NK-92 (cell line): ENCODE results near the gene SERPINA12.
"Not testable (repeated sequence)": the region's sequence is repeated elsewhere in the genome, so short reads cannot be mapped to it uniquely, and the experiment has no call there.

Experiments used
- DNase-seq: peaks from one replicate; lab custom pipeline; 2025; ENCODE audit not compliant: unreplicated experiment; lab: John Stamatoyannopoulos, UW

Gene SERPINA12

GRCh38 chr14:94538070-94538740 is 28.9 kb upstream of the SERPINA12 start:
- DNase-seq, result no peak

GRCh38 chr14:94536836-94537235 is 27.6 kb upstream of the SERPINA12 start:
- DNase-seq, result no peak

DNA sequence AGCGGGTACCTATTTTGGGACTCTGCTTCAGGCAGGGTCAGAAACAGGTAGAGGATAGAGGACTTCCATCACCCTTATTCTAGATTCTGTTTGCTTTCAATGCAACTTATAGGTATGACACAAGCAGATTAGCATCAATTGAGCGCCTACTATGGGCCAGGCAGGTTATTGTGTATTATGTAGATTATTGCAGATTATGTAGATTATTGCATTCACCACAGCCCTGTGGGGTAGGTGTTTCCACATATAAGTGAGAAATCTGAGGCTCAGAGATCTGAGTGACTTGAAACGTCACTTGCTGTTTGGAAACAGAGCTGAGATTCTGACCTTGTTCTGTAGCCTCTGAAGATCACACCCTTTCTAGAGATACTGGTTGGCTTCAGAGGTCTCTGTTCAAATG is 26.2 kb upstream of the SERPINA12 start:
- no peak for DNase-seq

GRCh38 chr14:94532447-94532846 is 23.2 kb upstream of the SERPINA12 start:
- DNase-seq, result no peak

DNA sequence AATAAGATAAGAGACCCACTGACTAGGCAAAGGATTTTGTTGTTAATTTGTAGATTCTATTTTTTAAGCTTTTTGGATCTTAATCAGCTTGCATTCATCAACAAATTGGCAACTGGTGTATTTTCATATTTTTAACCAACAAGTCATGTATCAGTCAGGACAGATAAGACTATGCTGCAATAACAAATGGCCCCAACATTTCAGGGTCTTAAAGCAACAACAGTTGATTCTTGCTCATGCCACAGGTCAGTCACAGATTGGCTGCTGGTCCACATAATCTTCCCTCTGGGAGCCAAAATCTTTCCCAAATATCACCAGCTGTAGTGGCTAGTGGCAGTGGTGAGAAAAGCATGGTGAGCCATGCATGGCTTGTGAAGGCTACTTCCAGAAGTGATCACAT is 21.9 kb upstream of the SERPINA12 start:
- DNase-seq, result no peak

DNA sequence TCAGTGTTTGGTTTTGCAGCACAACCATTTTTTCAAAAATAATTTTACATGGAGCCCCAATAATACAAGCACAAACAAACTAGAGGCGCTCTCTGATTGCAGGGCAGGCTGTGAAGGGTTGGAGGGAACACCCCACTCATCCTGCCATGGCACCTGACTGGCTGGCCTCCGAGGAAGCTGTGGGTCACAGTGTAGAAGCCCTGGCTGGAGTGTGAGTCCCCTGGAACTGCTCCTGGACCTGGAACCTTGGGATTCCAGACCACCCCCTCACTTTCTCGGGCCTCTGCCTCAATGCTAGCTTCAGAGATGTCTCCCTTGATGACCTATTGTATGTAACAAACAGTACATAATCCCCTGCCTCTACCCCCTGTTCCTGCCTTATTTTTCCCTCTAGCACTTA is 14.8 kb upstream of the SERPINA12 start:
- DNase-seq, result no peak

GRCh38 chr14:94523265-94523664 is 14.0 kb upstream of the SERPINA12 start:
- no peak for DNase-seq

DNA sequence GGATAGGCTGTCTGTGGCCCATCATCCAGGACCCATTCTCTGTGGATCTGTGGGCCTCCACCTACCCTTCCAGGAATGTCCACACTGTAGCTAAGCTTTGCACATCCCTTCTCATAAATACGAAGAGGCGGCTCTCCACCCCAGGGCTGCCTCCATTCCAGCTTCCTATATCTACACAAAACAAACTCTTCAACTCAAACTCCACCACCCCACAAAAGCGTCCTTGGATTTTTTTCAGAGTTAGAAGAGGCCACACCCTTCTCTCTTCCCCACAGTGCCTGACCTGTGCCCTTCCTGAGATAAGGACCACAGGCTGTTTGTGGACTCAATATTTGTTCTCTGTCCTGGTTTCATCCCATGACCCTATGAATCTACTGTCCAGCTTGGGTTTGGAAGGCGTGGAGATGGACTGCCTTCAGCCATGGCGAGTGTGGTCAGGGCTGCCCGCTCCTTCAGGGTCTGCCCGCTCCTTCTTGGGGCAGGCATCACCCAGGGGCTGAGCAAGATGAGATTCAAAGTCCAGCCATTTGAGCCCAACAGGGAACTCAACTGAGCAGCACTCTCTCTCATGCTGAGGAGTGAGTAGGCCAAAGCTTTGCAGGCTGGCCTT is 13.0 kb upstream of the SERPINA12 start:
- DNase-seq, result no peak

DNA sequence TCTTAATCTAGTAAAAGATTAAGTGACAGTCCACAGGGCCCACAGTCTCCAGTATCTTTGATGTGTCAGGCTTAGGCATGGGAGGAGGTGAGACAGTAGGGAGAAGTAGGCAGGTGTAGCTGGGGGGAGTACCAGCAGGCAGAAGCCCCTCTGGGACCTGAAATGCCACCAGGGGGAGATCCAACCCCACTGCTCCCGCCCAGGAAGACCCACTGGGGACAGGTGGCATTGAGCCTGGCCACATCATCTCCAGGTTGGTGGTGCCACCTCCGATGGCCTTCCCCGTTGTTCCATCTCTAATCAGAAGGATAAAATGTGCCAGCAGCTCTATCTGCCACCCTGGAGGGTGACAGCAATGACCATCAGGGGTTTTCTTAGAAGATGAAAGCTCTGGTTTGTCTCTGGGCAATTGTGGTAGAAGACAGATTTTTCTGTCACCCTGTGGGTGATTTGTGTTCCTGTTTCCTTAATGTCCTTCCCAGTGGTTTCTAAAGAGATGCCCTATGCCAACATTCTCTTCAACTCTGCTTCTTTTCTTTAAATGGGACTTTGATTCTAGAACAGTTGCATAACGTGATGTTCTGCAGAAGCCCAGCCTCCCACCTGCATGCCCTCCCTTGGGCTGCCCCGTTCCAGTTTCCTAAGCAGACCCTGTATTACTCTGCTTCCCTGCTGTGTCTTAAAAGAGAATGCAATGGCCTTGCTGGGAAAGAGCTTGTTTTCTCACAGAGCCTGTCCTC is 12.3 kb upstream of the SERPINA12 start:
- no peak for DNase-seq

- DNase-seq, result no peak
Observed at GRCh38 chr14:94517641-94518257, 8.5 kb upstream of the SERPINA12 start.

DNA sequence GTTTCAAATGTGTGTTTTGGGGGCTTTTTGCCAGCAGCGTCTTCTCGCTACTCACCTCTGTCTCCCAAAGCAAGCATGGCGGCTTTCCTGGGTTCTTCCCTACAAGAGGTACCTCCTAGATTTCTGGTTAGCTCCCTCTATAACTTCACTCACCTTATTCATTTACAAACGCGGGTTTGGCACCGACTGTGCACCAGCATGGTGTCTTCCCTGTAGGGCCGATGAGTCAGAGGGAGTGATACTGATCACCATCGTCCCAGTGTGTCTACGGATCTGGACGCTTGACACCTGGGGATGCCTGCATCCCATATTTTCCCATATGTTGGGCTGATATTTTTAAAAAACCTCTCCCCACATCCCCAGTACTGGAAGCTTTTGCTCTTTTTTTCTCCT is 8.0 kb upstream of the SERPINA12 start:
- no peak for DNase-seq

GRCh38 chr14:94515856-94516255 is 6.6 kb upstream of the SERPINA12 start:
- no peak for DNase-seq

DNA sequence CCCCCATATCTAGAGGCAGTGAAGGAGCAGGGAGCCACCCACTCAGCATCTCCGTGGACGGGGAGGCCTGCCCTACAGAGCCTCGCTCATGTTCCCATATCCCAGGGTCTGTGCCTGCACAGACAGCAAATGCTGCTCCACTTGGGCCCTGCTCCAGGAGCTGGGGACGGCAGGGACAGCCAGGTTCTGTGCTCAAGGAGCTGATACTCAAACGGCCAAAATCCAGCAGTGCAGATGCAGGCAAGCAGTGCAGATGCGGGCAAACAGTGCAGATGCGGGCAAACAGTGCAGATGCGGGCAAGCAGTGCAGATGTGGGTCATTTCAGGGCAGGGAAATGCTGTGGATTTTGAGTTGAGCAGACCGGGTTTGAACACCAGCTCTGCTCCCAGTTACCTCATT is 6.2 kb upstream of the SERPINA12 start:
- no peak for DNase-seq

- no peak for DNase-seq
Observed at GRCh38 chr14:94514351-94514750, 5.1 kb upstream of the SERPINA12 start.

- DNase-seq, result not testable (repeated sequence)
Observed at GRCh38 chr14:94510481-94510880, 1.2 kb upstream of the SERPINA12 start.

DNA sequence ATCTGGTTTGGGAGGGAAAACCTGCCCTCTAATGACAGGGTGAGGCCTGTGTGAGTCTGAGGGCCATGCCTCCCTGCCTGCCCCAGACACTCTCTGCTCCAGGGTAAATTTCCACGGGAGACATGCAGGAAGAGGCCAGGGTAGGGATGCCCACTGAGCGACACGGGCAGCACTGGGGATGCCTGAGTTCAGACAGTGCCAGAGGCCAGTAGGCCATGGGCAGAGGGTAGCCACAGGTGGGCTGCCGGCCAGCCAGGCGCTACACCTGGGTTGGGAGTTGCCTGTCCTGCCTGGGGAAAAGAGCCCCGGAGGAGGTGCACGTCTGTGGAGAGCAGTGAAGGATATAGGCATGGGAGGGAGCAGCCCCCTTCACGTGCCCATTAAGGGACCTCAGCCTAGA is 3.6 kb downstream of the SERPINA12 start:
- DNase-seq, result no peak

DNA sequence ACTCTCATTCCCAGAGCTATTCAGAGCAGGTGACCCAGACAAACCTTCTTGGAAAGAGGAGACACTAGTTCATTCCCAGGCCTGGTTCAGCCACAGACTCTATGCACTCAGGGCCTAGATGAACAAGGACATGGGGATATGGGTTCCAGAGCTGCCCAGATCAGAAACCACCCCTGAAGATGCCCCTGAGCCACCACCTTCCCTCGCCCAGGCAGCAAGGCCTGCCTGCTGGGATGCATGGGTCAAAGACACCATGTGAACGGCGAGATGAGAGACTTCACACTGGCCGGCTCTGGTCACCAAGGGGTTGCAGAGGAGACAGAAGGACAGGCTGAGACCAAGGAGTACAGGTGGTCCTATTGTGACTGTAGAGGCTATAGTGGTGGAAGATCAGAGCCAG is 4.1 kb downstream of the SERPINA12 start:
- no peak for DNase-seq

DNA sequence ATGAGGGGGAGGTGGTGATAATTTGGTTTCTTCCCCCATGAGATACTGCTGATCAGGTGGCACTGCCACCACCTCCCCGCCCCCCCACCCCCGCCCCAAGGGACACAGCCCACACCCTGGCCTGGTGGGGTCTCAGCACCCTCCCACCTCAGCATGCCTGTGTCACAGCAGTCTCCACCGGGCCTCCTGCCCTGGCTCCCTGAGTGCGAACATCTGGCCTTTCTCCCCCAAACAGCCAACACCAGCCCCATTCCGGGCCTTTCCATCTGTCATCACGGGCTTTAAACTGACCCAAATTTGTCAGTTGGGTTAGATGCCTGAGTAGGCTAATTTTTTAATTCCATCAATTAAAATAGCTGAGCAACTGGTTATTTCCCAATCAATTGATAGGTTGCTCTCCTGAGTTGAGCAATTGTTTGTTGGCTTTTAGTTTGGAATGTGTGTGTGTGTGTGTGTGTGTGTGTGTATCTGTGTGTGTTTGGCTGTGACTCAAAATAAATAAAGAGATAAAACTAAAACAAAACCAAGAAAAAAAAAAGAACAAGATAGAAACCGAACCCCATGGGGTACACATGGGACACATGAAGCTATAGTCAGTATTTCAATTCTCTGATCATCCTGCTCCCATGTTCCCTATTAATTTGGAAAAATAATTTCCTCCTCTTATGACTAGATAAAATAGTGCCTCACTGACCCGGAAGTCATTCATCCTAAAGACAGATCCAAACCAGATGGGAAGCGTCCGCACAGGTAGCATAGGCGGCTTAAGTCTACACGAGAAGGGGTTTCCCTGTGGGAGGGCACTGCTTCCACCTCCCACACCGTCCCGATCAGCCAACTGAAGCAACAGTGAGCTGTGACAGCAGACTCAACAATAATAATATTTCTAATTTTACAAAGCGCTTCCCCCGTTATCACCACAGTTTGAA is 7.4 kb downstream of the SERPINA12 start:
- DNase-seq, result no peak

DNA sequence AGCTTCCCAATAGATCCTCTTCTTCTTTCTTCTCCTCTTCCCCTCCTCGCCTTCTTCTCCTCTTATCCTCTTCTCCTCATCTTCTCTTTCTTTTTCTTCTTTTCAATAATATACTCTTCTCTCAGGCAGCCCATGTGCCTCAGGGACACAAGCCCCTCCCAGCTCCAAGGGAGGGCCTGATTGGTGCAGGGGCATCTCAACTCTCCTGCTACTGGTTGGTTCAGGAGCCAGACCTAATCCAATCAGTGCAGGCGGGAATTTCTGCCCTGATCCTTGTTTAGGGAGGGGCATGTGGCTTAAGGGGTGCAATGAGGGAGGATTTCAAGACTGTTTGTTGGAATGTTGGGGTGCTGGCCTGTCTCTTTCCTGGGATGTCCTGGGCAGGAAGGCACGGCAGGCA is 9.0 kb downstream of the SERPINA12 start:
- DNase-seq, result no peak

DNA sequence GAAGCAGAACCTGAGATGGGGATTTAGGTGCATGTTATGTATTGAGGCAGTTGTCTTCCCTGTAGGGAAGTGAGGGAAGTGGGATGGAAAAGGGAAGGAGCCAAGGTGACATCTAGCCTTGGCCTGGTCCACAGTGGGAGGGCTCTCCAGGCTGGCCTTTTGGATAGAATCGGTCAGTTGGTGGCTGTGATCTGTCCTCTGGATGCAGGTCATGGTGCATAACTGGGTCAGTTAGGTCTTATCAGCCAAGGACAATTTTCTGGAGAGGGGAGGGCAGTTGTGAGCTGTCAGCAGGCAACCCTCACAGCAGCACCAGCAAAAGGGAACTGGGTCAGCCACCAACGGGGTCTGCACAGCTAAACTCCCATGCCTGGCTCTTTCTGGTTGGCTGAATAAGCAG is 9.6 kb downstream of the SERPINA12 start:
- DNase-seq, result no peak

DNA sequence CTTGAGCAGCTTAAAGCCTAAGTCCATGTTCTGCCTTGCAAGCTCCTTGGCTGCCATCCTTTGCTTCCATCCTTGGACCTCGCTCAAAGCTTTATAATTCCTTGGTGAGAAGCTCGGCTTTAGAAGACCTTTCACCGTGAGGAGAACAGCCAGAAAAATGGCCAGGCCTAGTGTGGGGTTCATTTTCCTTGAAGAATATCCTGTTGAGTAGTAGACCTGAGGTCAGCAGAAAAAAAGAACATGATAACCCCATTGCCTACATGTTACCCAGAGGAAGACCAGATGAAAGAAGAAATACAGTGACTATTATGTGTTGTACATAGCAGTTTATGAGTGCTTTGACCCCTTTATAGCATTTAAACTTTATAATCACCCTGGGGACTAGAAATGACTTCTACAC is 11.1 kb downstream of the SERPINA12 start:
- DNase-seq, result no peak
